Smooth muscle cell (in vitro differentiated cells): ENCODE measurements around the gene ADAMTSL4. TPM values are rescaled to one million over a fixed set of nuclear protein-coding genes. Genes with fewer than 3 reads are reported as not detected.

Source experiments
- DNase-seq: peaks from one replicate; lab custom pipeline; 2025; ENCODE audit not compliant: unreplicated experiment; lab: John Stamatoyannopoulos, UW
- H2AFZ ChIP-seq: fragments of 200-600 bp; sonication (generic); 2 replicates; pipeline ENCODE4 v1.6.0; 2016; ENCODE audit warnings: antibody characterized with exemption, low read depth, mild to moderate bottlenecking
- H3F3A ChIP-seq: fragments of 200-600 bp; sonication (generic); 2 replicates; pipeline ENCODE4 v1.6.0; 2017; ENCODE audit warnings: antibody characterized with exemption, low read depth
- H3K27ac ChIP-seq: fragments of 200-600 bp; sonication (generic); 2 replicates; pipeline ENCODE4 v1.5.1; 2016; ENCODE audit warnings: low read depth, mild to moderate bottlenecking
- H3K27me3 ChIP-seq: fragments of 200-600 bp; sonication (generic); 2 replicates; pipeline ENCODE4 v1.6.1; 2016; ENCODE audit warnings: low read depth, mild to moderate bottlenecking
- H3K36me3 ChIP-seq: fragments of 200-600 bp; sonication (generic); 2 replicates; pipeline ENCODE4 v1.5.1; 2016; ENCODE audit warnings: low read depth
- H3K4me1 ChIP-seq: fragments of 200-600 bp; sonication (generic); 2 replicates; pipeline ENCODE4 v1.5.1; 2016; ENCODE audit warnings: low read depth
- H3K4me2 ChIP-seq: fragments of 200-600 bp; sonication (generic); 2 replicates; pipeline ENCODE4 v1.6.0; 2016; ENCODE audit warnings: mild to moderate bottlenecking
- H3K4me3 ChIP-seq: fragments of 200-600 bp; sonication (generic); 2 replicates; pipeline ENCODE4 v1.5.1; 2016; ENCODE audit warnings: mild to moderate bottlenecking
- H3K79me2 ChIP-seq: fragments of 200-600 bp; sonication (generic); 2 replicates; pipeline ENCODE4 v1.6.0; 2016; ENCODE audit warnings: low read depth, mild to moderate bottlenecking
- H3K9ac ChIP-seq: fragments of 200-600 bp; sonication (generic); 2 replicates; pipeline ENCODE4 v1.6.0; 2016; ENCODE audit warnings: low read depth
- H3K9me3 ChIP-seq: fragments of 200-600 bp; sonication (generic); replicated peaks from 2 replicates; pipeline ENCODE4 v1.5.1; 2016; ENCODE audit warnings: low read depth
- H4K20me1 ChIP-seq: fragments of 200-600 bp; sonication (generic); 2 replicates; pipeline ENCODE4 v1.6.0; 2016; ENCODE audit warnings: low read depth
- CTCF ChIP-seq: fragments of 200-600 bp; sonication (generic); IDR thresholded peaks from 2 replicates; pipeline ENCODE4 v1.5.1; 2017; ENCODE audit warnings: borderline replicate concordance, mild to moderate bottlenecking, antibody characterized with exemption; ENCODE audit not compliant: insufficient read depth, poor library complexity, severe bottlenecking
- WGBS: methylation state at CpG from one replicate; pipeline ENCODE4 v1.1.7; 2016; ENCODE audit warnings: low lambda C conversion rate; 5-methylcytosine and 5-hydroxymethylcytosine counted together
- polyA plus RNA-seq: library from polyadenylated mRNA; unstranded; fragments of >200 nt; fragmentation: Nextera tagmentation; extraction: Ambion mirVana; gene quantifications from 2 replicates; pipeline ENCODE4 v1.2.1, GENCODE V29; 2016
- total RNA-seq: library from RNA; depleted of rRNA; stranded (reverse); fragments of >200 nt; gene quantifications from 2 replicates; pipeline ENCODE4 v1.2.3, GENCODE V29; 2014

The ADAMTSL4 gene
- total and polyA plus RNA-seq, 2 experiments from 2014 or later, result 6.4 to 8.4 TPM

GRCh38 chr1:150525348-150525747 lies 23.9 kb upstream of the ADAMTSL4 start:
- no peaks in the 10 kb centered on the region for H4K20me1 ChIP-seq
- H3K79me2 ChIP-seq, result no peaks in the 10 kb centered on the region
- no peak overlapping the region for H3K4me3 ChIP-seq
- H2AFZ ChIP-seq, result no peak overlapping the region
- H3K27me3 ChIP-seq, result no peaks in the 10 kb centered on the region
- no peak for DNase-seq
- 88% methylated on average over 3 of the region's 3 CpGs for WGBS
- TF ChIP-seq CTCF, result no peak
- no peaks in the 10 kb centered on the region for H3K36me3 ChIP-seq
- no peaks in the 10 kb centered on the region for H3K9me3 ChIP-seq
- peaks cover 9% of the 10 kb centered on the region for H3K4me1 ChIP-seq
- H3K9ac ChIP-seq, result no peak overlapping the region
- peaks cover 3% of the 10 kb centered on the region for H3F3A ChIP-seq
- no peak overlapping the region for H3K27ac ChIP-seq
- no peak overlapping the region for H3K4me2 ChIP-seq

- Histone ChIP-seq H3K9me3 (no peaks in the 10 kb centered on the region), H2AFZ (no peak overlapping the region), H3K27ac (peak overlapping the region; percentile 83), H3K36me3 (no peaks in the 10 kb centered on the region), H3K4me1 (peaks cover 9% of the 10 kb centered on the region), H3K9ac (no peak overlapping the region), H3K27me3 (no peaks in the 10 kb centered on the region), H3K79me2 (no peaks in the 10 kb centered on the region), H3K4me2 (peak overlapping the region; percentile 72), H3F3A (peaks cover 3% of the 10 kb centered on the region), H3K4me3 (no peak overlapping the region), H4K20me1 (no peaks in the 10 kb centered on the region)
- 26% methylated on average over 1 of the region's 1 CpG for WGBS
- TF ChIP-seq CTCF, result no peak
- DNase-seq, result no peak
These were observed 21.0 kb upstream of the ADAMTSL4 start for GRCh38 chr1:150528196-150528595.

GRCh38 chr1:150529017-150529416 lies 20.2 kb upstream of the ADAMTSL4 start:
- H3F3A ChIP-seq, result peaks cover 3% of the 10 kb centered on the region
- no peak overlapping the region for H3K4me3 ChIP-seq
- no peaks in the 10 kb centered on the region for H3K79me2 ChIP-seq
- no peaks in the 10 kb centered on the region for H4K20me1 ChIP-seq
- peak overlapping the region; percentile 72 for H3K4me2 ChIP-seq
- no peak for TF ChIP-seq CTCF
- H3K27me3 ChIP-seq, result no peaks in the 10 kb centered on the region
- H3K27ac ChIP-seq, result peak overlapping the region; percentile 83
- no peaks in the 10 kb centered on the region for H3K36me3 ChIP-seq
- no peak overlapping the region for H2AFZ ChIP-seq
- 25% methylated on average over 4 of the region's 4 CpGs for WGBS
- no peak for DNase-seq
- H3K9ac ChIP-seq, result no peak overlapping the region
- peaks cover 9% of the 10 kb centered on the region for H3K4me1 ChIP-seq
- no peaks in the 10 kb centered on the region for H3K9me3 ChIP-seq

- peaks cover 3% of the 10 kb centered on the region for H3F3A ChIP-seq
- no peak overlapping the region for H2AFZ ChIP-seq
- 95% methylated on average over 14 of the region's 14 CpGs for WGBS
- no peak for TF ChIP-seq CTCF
- H3K4me1 ChIP-seq, result peaks cover 9% of the 10 kb centered on the region
- H3K27me3 ChIP-seq, result no peaks in the 10 kb centered on the region
- H3K27ac ChIP-seq, result no peak overlapping the region
- no peak overlapping the region for H3K9ac ChIP-seq
- H4K20me1 ChIP-seq, result no peaks in the 10 kb centered on the region
- no peaks in the 10 kb centered on the region for H3K36me3 ChIP-seq
- H3K4me2 ChIP-seq, result no peak overlapping the region
- H3K4me3 ChIP-seq, result no peak overlapping the region
- DNase-seq, result no peak
- no peaks in the 10 kb centered on the region for H3K79me2 ChIP-seq
- no peaks in the 10 kb centered on the region for H3K9me3 ChIP-seq
These were observed 18.6 kb upstream of the ADAMTSL4 start for GRCh38 chr1:150530491-150531159.
